Stimulated activated CD8-positive, alpha-beta memory T cell treated with anti-CD3 and anti-CD28 coated beads, Interleukin-12 subunit alpha, Interleukin-12 subunit beta, amount 100 ng/mL, for 1 hour (primary cell): ENCODE data around the gene XYLT1.
"Not testable (repeated sequence)": the region's sequence is repeated elsewhere in the genome, so short reads cannot be mapped to it uniquely, and the experiment has no call there.

Experiments
- DNase-seq: peaks from one replicate; pipeline ENCODE4 v3.0.0-alpha.2; 2020; ENCODE audit warnings: low read depth

Gene XYLT1, protein sequence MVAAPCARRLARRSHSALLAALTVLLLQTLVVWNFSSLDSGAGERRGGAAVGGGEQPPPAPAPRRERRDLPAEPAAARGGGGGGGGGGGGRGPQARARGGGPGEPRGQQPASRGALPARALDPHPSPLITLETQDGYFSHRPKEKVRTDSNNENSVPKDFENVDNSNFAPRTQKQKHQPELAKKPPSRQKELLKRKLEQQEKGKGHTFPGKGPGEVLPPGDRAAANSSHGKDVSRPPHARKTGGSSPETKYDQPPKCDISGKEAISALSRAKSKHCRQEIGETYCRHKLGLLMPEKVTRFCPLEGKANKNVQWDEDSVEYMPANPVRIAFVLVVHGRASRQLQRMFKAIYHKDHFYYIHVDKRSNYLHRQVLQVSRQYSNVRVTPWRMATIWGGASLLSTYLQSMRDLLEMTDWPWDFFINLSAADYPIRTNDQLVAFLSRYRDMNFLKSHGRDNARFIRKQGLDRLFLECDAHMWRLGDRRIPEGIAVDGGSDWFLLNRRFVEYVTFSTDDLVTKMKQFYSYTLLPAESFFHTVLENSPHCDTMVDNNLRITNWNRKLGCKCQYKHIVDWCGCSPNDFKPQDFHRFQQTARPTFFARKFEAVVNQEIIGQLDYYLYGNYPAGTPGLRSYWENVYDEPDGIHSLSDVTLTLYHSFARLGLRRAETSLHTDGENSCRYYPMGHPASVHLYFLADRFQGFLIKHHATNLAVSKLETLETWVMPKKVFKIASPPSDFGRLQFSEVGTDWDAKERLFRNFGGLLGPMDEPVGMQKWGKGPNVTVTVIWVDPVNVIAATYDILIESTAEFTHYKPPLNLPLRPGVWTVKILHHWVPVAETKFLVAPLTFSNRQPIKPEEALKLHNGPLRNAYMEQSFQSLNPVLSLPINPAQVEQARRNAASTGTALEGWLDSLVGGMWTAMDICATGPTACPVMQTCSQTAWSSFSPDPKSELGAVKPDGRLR

DNA sequence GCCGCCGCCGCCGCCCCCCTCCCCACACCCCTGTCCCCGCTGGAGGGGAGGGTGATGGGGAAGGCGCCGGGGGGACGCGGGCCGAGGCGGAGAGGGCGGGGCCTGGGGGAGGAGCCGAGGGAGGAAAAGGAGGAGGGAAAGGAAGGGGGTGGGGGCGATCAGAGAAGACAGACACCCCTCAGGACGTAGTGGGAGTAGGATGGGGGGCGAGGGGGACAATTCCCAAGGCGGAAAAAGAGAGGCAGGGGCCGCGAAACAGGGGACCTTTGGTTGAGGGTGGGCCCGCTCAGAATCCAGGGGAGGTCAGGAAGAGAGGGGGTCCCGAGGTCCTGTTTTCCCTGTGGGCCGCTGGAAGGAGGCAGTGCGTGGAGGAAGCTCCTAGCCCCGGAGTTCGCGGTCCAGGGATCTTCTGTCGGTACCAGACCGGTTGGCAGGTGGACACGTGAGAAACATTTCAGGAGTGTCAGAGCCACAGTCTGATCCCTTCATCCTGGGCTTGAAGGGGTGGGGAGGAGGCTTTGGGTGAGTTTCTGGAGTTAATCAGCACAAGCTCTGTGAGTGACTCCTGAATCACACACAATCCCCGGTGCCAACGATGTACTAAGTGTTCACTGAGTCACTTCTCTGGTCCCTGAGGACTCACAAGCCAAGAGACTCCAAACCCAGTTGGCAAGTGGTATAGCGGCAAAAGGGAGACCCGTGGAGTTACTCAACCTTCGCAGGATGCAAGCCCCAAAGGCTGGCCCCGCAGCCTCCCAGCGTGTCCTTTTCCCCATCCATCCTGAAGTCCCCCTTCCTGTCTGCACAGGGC lies at the start of gene XYLT1:
XYLT1 (minus strand) TSS at position 53 of the 811 bp plus-strand sequence. CDS start 164 bp downstream, outside the sequence.
- no peak for DNase-seq

DNA sequence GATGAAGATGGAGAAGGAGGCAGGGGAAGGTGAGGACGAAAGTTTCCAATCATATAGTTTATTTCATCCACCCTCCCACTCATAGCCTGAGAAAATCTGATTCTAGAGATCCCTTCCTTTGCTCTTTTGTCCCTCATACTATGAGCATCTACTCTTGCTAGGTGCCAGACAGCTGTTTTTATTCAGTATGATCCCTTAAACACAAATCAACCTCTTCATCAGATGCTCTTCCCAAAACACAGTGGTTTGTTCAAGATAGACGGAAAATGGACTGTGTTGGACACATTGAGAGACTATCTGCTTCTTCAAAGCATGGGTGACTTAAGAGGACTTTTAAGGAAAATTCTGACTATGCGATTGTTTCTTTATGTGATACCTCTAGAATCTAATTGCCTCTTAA lies 49.4 kb upstream of the XYLT1 start:
- no peak for DNase-seq

DNA sequence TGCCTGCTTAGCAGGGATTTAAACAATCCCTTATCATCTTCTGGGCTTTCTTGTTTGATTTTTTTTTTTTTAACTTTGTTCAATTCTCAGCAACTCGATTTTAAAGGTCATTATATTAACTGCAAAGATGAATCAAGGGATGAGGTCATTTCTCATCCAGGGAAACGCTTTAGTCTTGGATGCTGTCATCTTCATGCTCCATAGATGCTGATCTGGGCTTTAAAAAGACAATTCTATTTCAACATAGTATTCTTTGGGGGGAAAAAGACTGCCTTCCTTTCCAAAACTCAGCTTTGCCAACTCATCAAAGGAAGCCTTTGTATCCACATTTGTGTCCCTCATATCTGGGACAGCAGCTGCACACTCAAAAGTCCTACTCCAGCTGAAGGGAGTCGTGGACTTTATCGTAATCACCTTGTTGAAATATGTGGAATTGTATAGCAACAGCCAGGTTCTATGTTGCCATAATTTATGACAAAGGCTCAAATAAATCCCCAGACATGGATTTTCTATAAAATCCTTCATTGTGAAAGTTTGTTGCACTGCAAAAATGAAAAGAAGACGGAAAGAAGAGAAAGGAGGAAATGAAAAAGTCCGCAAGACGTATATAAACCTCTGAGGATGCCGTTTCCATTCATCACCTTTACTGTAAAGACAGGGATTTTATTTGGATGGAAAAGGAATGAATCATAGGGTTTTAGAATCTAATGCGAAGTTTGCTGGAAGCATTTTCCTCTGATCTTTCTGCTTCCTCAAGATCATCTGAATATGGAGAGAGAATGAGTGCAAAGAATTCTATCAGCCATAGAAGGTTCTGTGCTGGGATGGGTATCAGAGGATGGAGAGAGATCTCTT lies 48.6 kb upstream of the XYLT1 start:
- DNase-seq: no peak

DNA sequence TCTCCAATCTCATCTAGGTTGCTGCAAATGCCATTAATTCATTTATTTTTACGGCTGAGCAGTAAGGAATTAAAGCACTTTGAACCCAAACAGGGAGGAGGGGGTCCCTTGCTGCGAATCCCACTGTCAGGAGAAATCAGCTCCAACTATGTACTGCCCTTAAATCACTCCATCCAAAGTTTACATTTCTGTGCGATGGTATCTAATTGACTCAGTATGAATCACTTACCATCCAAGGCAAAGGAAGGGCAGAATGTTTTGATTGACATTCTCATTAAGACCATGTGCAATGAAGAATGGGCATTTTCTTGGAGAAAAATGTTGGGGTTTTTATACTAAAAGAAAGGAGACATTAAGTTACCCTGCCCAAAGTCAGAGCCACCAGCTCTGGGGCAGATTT lies 47.7 kb upstream of the XYLT1 start:
- DNase-seq: no peak

DNA sequence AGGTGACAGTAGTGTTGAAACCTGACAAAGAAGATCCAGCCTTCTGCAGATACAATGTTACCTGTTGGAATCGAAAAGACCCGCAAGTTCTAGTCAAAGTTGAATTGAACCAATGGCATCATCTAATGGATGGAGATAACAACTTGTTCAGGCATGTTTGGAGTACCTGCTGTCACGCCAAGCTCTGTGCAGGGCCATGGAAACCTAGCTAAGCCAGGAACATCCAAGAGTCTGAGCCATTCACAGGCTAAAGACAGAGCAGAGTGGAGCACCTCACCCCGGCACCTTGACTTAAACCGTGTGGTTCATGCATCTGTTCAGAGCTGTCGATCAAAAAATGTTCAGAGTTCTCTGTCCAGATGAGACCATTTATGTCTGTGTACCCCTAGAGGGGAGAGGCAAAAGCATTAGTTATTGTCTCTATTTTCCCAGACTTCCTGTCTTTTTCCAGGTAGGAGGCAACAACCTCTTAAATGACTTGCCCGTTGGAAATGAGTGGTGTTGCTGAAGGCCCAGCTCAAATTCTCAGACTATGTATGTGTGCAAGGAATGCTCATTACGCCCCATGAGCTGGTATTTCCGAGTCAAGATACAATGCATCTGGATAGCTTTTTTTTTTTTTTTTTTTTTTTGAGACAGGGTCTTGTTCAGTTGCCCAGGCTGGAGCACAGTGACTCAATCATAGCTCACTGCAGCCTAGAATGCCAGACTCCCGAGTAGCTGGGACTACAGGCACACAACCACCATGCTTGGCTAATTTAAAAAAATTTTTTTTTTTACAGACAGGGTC lies 44.9 kb upstream of the XYLT1 start:
- DNase-seq: no peak

DNA sequence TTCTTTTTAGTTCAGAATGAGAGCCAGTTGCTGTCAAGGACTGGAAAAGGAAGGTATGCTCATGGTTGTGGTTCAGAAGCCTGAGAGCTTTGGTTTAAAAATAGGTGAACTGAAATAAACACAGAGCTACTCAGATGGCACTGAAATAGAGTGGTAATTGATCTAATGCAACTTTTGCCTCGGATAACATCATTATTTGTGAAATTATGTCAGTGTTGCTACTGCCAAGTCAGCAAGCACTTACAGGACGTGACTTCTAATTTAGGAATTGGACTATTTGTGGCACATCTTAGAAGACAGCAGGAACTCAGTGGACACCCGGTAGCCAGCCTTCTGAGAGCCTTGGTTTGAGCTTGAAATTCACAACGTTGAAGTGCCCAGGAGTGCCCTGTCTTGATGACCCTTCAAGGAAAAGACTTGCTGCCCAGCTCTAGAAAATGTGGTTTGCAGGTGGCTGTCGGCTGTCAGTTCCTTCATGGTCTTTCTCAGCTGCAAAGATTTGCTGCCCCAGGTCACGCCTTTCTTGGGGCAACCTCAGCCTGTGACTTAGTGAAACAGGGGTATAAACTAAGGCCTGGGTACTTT lies 42.0 kb upstream of the XYLT1 start:
- DNase-seq: no peak

DNA sequence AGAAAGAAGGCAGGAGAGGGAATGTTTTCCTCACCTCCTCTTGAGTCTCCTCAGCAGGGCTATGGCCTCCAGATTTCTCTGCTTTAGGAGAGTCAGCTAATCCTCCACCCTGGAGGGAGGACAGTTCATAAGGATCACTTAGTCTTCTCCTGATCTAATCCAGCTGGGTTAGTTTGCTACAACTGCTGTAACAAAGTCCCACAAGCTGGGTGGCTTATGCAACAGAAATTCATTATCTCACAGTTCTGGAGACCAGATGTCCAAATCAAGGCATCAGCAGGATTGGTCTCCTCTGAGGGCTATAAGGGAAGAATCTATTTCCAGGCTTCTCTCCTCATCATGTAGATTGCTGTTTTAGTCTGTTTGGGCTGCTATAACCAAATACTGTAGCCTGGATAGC lies 40.6 kb upstream of the XYLT1 start:
- DNase-seq: no peak

DNA sequence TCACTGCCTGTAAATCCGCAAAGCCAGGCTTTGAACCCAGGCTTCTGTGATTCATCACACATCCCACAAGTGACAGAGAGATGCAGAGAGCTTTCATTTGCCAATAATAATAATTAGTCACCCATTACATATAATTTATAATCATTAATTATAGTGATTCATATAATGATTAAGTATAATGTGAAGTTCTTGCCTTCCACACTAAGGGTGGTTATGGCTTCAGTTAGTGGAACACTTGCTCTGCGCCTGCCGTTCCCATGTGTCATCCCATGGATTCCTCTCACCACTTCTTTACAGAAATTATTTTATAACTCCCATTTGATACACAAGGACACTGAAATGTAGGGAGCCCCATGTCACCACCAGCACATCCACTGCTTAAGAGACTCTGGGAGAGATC lies 39.8 kb upstream of the XYLT1 start:
- no peak for DNase-seq

DNA sequence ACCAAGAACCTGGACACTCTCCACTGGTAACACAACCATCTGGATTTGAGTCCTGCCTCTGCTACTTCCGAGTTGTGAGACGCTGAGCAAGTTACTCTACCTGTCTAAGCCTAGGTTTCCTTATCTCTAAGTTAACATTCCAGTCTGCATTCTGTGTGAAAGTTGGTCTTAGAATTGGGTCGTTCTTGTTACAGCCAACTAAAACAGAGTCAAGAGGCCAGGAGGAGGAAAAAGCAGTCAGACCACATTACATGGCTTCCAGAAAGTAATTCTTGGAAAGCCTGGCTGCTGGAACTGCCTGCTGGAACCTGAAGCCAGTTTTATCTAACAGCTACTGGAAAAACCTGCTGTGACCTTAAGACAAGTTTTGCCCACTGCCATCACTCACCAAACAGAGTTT lies 38.4 kb upstream of the XYLT1 start:
- DNase-seq: no peak

DNA sequence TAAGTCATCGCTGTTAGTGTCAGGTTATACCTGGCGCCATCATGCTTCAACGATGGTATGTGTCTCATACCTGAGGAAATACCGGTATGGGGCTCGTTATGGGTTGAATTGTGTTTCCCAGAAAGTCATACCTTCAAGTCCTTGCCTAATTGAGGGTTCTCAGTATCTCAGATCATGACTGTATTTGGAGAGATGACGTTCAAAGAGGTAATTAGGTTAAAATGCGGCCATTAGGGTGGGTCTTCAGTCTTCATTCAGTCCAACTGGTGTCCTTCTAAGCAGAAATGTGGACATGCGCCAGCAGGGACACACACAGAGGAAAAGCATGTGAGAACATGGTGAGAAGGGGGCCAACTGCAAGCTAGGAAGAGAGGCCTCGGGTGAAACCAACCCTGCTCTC lies 37.5 kb upstream of the XYLT1 start:
- no peak for DNase-seq

DNA sequence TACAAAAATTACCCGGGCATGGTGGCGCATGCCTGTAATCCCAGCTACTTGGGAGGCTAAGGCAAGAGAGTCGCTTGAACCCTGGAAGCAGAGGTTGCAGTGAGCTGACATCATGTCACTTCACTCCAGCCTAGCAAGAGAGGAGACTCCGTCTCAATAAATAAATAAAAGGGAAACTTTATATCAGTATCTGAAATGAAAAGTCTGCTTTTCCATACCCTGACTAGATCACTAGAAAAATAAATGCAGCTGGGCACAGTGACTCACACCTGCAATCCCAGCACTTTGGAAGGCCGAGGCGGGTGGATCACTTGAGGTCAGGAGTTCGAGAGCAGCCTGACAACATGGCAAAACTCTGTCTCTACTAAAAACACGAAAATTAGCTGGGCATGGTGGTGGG lies 36.8 kb upstream of the XYLT1 start:
- not testable (repeated sequence) for DNase-seq

DNA sequence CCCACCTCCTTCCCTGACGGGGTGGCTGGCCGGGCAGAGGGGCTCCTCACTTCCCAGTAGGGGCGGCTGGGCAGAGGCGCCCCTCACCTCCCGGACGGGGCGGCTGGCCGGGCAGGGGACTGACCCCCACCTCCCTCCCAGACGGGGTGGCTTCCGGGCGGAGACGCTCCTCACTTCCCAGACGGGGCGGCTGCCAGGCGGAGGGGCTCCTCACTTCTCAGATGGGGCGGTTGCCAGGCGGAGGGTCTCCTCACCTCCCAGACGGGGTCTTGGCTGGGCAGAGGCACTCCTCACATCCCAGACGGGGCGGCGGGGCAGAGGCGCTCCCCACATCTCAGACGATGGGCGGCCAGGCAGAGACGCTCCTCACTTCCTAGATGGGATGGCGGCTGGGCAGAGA lies 35.1 kb upstream of the XYLT1 start:
- DNase-seq: not testable (repeated sequence)

DNA sequence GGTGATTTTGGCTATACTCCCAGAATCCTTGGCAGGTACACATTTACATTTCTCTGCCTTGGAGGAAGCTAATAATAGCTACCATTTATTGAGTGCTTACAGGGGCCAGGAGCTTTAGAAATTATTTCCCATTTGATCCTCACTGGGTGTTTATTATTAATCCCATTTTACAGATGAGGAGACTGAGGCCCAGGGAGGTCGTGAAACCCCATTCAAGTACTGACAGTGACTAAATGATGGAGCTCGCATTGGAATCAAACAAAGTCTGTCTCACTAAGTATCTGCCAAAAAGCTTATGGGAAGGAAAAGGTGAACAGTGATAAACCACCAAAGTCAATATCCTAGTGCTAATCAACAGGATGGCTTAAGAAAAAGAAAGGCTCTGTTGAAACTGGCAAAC lies 33.3 kb upstream of the XYLT1 start:
- DNase-seq: no peak

DNA sequence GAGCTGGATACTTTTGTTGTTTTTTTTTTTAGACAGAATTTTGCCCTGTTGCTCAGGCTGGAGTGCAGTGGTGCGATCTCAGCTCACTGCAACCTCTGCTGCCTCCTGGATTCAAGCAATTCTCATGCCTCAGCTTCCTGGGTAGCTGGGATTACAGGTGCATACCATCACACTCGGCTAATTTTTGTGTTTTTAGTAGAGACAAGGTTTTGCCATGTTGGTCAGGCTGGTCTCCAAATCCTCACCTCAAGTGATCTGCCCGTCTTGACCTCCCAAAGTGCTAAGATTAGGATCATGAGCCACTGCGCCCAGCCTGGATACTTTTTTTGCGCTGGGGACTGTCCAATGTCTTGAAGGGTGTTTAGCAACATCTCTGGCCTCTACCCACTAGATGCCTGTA lies 32.6 kb upstream of the XYLT1 start:
- no peak for DNase-seq

DNA sequence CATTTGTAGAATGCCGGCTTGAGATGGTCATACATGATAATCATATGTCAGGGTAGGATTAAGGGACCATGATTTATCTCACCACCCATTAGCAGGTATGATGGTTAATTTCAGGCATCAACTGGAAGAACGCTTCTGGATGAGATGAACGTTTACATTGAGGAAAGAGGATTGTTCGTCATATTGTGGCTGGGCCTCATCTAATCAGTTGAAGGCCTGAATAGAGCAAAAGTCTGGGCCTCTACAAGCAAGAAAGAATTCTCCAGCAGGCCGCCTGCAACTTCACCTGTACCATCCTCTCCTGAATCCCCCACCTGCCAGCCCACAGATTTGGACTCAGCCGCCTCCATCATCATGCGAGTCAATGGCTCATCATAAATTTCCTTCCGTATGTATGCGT lies 30.6 kb upstream of the XYLT1 start:
- DNase-seq: no peak

DNA sequence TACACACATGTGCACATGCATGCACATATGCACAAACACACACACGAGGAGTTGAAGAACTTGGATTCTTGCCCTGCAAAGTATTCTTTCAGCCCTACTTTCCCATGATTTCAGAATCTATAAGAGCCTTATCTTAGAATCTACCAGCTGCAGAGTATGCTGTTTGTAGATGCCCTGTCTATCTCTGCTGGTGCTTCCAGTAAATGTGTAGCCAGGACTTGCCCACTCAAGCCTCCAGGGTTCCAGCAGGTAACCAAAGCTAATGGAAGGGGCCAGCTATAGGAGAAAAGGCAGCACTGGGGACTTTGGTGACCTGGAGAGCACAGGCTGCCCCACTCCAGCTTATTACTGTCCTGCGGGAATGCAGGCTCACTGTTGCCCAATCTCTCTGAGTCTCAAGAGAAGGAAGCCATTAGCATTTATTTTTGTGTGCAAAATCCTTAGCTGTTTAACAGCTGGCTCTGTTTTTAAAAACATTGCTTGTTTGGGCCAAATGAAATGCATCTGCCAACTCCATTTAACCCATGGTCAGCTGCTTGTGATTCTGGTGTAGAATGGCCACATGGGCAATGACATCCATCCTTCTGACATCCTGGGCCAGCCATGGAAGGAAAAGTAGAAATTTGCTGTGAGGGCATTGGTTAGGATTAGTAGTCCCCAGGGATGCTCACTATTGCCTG lies 28.6 kb upstream of the XYLT1 start:
- no peak for DNase-seq

DNA sequence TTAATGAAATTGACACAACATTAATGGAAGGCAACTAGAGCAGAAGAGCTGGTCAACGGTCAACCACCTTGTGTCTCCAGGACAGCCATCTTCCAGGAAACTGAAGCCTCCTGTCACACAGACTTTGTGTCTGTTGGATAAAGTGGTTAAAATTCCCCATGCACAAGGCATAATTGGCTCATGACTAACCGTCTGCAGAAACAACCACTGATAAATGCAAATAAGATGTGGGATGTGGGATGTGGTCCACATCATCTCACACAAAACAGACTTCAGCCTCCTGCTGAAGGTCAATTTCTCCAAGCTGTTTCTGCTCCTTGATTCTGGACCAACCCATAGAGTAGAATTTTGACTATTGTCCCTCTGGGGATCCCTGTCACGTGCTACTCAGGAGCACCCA lies 26.9 kb upstream of the XYLT1 start:
- DNase-seq: no peak

DNA sequence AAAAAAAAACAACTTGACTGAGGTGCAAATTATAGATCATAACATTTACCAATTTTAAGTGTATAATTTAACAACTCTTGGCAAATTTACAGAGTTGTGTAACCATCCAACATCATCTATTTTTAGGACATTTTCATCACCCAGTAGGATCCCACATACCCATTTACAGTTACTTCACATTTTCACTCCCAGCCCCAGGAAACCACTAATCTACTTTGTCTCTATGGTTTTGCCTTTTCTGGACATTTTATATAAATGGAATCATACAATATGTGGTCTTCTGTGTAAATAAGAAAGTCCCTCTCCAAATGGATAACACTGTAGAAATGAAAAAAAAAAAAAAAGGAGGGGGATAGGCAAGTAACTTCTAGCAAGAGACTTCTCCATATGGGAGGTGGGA lies 26.1 kb upstream of the XYLT1 start:
- DNase-seq: no peak

DNA sequence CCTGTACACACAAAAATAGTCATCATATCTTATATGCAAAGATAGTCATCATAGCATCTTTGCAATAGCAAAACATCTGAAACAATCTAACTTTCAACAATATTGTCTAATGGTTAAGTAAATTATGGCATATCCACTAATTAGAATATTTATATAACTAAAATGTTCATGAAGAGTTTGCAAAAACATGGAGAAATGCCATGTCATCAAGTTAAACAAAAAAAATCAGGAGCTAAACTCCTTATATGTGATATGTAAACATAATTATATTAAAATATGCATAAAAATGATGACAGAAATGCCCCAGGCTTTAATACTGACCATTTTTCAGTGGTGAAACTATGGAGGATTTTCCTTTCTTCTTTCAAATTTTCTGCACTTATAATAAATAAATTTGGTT lies 22.3 kb upstream of the XYLT1 start:
- no peak for DNase-seq
